Measurements from ENCODE around the gene MAP4K1. TPM values are rescaled to one million over a fixed set of nuclear protein-coding genes. Genes with fewer than 3 reads are reported as not detected.

MAP4K1 gene
- total and polyA plus RNA-seq, 2 of the 13 experiments (the other 11 are each of a cell fraction or from before 2014, with no cell fraction given): 0.24 to 0.89 TPM

DNA sequence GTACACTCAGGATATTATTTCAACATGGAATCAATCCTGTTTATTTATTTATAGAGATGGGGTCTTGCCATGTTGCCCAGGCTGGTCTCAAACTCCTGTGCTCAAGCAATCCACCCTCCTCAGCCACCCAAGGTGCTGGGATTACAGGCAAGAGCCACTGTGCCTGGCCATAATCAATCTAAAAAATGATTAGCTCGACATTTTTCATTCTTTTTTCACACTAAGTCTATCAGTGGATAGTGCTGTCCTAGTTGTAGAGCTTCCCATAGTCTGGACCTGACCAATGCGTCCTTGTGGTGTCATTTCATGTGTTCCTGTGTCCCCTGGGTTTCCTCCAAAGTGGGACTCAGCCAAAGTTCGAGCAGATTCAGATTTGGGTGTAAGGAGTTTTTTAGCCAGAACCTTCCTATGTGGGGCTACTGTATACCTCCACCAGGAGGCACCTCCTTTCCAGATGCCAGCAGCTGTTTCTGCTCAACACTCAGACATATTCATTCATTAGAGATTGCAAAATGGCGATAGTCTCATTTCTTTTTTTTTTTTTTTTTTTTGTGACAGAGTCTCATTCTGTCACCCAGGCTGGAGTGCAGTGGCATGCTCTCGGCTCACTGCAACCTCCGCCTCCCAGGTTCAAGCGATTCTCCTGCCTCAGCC, 61.1 kb downstream of the MAP4K1 start (continued):
- TF ChIP-seq, protein P1, sequence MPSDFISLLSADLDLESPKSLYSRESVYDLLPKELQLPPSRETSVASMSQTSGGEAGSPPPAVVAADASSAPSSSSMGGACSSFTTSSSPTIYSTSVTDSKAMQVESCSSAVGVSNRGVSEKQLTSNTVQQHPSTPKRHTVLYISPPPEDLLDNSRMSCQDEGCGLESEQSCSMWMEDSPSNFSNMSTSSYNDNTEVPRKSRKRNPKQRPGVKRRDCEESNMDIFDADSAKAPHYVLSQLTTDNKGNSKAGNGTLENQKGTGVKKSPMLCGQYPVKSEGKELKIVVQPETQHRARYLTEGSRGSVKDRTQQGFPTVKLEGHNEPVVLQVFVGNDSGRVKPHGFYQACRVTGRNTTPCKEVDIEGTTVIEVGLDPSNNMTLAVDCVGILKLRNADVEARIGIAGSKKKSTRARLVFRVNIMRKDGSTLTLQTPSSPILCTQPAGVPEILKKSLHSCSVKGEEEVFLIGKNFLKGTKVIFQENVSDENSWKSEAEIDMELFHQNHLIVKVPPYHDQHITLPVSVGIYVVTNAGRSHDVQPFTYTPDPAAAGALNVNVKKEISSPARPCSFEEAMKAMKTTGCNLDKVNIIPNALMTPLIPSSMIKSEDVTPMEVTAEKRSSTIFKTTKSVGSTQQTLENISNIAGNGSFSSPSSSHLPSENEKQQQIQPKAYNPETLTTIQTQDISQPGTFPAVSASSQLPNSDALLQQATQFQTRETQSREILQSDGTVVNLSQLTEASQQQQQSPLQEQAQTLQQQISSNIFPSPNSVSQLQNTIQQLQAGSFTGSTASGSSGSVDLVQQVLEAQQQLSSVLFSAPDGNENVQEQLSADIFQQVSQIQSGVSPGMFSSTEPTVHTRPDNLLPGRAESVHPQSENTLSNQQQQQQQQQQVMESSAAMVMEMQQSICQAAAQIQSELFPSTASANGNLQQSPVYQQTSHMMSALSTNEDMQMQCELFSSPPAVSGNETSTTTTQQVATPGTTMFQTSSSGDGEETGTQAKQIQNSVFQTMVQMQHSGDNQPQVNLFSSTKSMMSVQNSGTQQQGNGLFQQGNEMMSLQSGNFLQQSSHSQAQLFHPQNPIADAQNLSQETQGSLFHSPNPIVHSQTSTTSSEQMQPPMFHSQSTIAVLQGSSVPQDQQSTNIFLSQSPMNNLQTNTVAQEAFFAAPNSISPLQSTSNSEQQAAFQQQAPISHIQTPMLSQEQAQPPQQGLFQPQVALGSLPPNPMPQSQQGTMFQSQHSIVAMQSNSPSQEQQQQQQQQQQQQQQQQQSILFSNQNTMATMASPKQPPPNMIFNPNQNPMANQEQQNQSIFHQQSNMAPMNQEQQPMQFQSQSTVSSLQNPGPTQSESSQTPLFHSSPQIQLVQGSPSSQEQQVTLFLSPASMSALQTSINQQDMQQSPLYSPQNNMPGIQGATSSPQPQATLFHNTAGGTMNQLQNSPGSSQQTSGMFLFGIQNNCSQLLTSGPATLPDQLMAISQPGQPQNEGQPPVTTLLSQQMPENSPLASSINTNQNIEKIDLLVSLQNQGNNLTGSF (CRISPR knock-in tag; IDR thresholded peaks at IDR 0.05): no peak
- TF ChIP-seq ZSCAN9 (CRISPR knock-in tag; IDR thresholded peaks at IDR 0.05; ENCODE audit: borderline replicate concordance) (no peak), CEBPB (IDR thresholded peaks at IDR 0.05; ENCODE audit: borderline replicate concordance, low read depth, low read length) (no peak), ESRRA (CRISPR knock-in tag; IDR thresholded peaks at IDR 0.05; ENCODE audit: low read depth) (no peak), BRCA1 (CRISPR knock-in tag; IDR thresholded peaks at IDR 0.05) (no peak)
- TF ChIP-seq, protein P2, sequence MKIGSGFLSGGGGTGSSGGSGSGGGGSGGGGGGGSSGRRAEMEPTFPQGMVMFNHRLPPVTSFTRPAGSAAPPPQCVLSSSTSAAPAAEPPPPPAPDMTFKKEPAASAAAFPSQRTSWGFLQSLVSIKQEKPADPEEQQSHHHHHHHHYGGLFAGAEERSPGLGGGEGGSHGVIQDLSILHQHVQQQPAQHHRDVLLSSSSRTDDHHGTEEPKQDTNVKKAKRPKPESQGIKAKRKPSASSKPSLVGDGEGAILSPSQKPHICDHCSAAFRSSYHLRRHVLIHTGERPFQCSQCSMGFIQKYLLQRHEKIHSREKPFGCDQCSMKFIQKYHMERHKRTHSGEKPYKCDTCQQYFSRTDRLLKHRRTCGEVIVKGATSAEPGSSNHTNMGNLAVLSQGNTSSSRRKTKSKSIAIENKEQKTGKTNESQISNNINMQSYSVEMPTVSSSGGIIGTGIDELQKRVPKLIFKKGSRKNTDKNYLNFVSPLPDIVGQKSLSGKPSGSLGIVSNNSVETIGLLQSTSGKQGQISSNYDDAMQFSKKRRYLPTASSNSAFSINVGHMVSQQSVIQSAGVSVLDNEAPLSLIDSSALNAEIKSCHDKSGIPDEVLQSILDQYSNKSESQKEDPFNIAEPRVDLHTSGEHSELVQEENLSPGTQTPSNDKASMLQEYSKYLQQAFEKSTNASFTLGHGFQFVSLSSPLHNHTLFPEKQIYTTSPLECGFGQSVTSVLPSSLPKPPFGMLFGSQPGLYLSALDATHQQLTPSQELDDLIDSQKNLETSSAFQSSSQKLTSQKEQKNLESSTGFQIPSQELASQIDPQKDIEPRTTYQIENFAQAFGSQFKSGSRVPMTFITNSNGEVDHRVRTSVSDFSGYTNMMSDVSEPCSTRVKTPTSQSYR (CRISPR knock-in tag; IDR thresholded peaks at IDR 0.05; ENCODE audit: borderline replicate concordance): no peak
- TF ChIP-seq, protein P3, sequence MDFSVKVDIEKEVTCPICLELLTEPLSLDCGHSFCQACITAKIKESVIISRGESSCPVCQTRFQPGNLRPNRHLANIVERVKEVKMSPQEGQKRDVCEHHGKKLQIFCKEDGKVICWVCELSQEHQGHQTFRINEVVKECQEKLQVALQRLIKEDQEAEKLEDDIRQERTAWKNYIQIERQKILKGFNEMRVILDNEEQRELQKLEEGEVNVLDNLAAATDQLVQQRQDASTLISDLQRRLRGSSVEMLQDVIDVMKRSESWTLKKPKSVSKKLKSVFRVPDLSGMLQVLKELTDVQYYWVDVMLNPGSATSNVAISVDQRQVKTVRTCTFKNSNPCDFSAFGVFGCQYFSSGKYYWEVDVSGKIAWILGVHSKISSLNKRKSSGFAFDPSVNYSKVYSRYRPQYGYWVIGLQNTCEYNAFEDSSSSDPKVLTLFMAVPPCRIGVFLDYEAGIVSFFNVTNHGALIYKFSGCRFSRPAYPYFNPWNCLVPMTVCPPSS (IDR thresholded peaks at IDR 0.05): no peak
- TF ChIP-seq, protein P4, sequence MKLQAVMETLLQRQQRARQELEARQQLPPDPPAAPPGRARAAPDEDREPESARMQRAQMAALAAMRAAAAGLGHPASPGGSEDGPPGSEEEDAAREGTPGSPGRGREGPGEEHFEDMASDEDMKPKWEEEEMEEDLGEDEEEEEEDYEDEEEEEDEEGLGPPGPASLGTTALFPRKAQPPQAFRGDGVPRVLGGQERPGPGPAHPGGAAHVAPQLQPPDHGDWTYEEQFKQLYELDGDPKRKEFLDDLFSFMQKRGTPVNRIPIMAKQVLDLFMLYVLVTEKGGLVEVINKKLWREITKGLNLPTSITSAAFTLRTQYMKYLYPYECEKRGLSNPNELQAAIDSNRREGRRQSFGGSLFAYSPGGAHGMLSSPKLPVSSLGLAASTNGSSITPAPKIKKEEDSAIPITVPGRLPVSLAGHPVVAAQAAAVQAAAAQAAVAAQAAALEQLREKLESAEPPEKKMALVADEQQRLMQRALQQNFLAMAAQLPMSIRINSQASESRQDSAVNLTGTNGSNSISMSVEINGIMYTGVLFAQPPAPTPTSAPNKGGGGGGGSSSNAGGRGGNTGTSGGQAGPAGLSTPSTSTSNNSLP (IDR thresholded peaks at IDR 0.05; ENCODE audit: low read depth, low read length): no peak
- TF ChIP-seq, protein P5, sequence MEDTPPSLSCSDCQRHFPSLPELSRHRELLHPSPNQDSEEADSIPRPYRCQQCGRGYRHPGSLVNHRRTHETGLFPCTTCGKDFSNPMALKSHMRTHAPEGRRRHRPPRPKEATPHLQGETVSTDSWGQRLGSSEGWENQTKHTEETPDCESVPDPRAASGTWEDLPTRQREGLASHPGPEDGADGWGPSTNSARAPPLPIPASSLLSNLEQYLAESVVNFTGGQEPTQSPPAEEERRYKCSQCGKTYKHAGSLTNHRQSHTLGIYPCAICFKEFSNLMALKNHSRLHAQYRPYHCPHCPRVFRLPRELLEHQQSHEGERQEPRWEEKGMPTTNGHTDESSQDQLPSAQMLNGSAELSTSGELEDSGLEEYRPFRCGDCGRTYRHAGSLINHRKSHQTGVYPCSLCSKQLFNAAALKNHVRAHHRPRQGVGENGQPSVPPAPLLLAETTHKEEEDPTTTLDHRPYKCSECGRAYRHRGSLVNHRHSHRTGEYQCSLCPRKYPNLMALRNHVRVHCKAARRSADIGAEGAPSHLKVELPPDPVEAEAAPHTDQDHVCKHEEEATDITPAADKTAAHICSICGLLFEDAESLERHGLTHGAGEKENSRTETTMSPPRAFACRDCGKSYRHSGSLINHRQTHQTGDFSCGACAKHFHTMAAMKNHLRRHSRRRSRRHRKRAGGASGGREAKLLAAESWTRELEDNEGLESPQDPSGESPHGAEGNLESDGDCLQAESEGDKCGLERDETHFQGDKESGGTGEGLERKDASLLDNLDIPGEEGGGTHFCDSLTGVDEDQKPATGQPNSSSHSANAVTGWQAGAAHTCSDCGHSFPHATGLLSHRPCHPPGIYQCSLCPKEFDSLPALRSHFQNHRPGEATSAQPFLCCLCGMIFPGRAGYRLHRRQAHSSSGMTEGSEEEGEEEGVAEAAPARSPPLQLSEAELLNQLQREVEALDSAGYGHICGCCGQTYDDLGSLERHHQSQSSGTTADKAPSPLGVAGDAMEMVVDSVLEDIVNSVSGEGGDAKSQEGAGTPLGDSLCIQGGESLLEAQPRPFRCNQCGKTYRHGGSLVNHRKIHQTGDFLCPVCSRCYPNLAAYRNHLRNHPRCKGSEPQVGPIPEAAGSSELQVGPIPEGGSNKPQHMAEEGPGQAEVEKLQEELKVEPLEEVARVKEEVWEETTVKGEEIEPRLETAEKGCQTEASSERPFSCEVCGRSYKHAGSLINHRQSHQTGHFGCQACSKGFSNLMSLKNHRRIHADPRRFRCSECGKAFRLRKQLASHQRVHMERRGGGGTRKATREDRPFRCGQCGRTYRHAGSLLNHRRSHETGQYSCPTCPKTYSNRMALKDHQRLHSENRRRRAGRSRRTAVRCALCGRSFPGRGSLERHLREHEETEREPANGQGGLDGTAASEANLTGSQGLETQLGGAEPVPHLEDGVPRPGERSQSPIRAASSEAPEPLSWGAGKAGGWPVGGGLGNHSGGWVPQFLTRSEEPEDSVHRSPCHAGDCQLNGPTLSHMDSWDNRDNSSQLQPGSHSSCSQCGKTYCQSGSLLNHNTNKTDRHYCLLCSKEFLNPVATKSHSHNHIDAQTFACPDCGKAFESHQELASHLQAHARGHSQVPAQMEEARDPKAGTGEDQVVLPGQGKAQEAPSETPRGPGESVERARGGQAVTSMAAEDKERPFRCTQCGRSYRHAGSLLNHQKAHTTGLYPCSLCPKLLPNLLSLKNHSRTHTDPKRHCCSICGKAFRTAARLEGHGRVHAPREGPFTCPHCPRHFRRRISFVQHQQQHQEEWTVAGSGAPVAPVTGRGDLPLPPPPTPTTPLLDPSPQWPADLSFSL (CRISPR knock-in tag; IDR thresholded peaks at IDR 0.05): no peak

All from HepG2 (cell line).